HTERT RPE-1 (cell line): ENCODE measurements around the gene MON2.
"Not testable (repeated sequence)": the region's sequence is repeated elsewhere in the genome, so short reads cannot be mapped to it uniquely, and the experiment has no call there.

ENCODE experiments used
- in situ Hi-C: fragments of 300-500 bp; cut with MboI; formaldehyde crosslinking; loops from 4 replicates; pipeline ENCODE4 v1.14.3; 2020; ENCODE audit warnings: low sequenced_read_pairs

MON2 gene

DNA sequence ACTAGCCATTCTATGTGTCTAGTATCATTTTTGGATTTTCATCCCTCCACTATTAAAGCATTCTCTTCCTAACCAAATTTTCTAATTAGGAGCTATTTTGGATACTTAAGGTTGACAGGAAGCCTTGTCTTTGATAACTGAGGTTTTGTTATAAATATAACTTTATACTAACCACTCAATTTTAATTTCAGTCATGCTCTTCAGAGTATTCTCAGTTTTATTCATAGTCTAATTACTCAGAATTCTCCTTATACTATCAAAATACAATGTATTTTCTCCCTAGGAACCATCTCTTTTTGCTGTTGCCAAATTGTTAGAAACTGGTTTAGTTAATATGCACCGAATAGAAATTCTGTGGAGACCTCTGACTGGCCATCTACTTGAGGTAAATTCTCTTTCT lies 76.2 kb downstream of the MON2 start:
- in situ Hi-C loops: no loop called here

DNA sequence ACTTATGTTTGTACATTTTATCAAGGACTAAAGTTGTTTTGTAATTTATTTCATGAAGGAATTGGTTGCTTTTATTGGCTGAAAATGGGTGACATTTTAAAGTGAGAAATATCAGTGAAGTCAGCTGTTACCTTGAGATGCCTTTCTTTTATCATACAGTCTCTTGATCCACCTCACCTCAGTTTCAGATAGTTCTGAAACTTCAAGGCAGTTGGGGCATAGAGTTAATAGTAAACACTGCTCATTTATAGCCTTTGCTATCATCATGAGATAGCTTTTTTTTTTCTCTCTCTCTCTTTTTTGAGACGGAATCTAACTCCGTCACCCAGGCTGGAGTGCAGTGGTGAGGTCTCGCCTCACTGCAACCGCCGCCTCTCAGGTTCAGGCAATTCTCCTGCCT lies 76.7 kb downstream of the MON2 start:
- in situ Hi-C loops: no loop called here

DNA sequence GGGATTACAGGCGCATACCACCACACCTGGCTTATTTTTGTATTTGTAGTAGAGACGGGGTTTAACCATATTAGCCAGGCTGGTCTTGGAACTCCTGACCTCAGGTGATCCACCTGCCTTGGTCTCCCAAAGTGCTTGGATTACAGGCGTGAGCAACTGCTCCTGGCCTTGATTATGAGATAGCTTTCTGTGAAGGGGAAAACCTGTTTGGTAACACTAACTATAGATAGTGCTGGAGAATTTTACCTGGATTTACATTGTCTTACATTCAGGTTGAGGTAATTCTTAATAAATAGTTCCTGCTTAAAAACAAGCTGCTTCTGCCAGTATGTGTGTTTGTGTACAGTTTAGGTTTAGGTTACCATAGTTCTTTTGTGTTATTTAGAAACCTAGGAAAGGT lies 77.1 kb downstream of the MON2 start:
- in situ Hi-C loops: no loop called here

DNA sequence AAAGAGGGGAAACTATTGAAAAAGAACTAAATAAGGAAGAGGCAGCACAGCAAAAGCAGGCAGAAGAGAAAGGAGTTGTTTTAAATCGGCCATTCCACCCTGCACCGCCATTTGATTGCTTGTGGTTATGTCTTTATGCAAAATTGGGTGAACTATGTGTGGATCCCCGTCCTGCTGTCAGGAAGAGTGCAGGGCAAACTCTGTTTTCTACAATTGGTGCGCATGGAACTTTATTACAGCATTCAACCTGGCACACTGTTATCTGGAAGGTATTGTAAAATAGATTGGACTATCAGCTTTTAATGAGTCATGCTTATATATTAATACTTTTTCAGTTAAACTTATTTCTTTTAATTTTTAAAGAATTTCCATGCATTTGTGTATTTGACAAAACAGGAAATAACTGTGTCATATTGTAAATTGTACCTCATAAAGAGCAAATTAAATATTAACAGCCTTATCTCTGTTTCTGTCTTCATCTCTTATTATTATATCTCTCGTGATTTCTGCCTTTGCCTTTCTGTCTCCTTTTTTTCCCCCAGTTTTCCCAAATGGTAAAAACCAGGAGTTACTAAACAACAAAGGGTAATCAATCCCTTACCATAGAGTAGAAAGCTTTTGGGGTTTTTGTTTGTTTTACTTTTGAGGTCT lies 86.4 kb downstream of the MON2 start:
- in situ Hi-C loops: no loop called here

DNA sequence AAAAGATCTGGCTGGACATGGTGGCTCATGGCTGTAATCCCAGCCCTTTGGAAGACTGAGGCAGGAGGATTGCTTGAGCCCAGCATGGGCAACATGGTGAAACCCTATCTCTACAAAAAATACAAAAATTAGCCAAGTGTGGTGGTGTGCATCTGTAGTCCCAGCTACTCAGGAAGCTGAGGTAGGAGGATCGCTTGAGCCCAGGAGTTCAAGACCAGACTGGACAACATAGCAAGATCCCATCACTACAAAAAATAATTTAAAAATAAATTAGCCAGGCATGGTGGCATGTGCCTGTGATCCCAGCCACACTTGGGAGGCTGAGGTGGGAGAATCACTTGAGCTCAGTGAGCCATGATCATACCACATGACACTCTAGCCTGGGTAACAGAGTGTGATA lies 92.7 kb downstream of the MON2 start:
- in situ Hi-C loops: not testable (repeated sequence)

DNA sequence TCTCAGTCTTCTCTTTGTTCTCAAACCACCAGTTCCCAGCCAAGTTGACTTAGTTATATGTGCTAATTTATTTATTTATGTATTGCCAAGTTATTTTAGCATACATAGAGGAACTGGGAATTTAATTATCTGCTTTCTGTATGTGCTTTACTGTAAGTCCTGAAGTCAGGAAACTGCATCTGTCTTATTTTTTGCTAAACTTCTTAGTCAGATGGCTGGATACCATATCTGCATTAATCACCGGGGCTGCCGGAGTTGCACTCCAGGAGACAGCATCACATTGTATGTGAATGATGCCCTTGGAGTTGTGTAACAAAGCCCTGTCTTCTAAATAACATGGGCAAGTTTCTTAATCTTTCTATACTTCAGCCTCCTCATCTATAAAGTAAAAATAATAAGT lies 96.2 kb downstream of the MON2 start:
- in situ Hi-C loops: no loop called here

DNA sequence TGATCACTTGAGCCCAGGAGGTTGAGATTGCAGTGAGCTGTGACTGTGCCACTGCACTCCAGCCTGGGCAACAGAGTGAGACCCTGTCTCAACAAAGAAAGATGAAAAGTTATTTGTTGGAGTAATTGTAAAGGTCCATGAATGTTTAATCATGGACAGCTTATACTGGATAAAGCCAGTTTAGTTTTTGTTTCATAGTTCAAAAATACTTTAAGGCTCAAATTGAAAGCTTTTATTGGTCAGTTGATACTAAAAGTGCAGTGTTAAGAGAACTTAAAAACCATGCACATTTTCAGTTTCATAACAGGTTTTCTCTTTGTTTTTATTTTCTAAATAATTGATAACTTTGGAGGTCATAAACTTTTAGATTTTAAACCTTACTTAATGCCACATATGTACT lies 108.4 kb downstream of the MON2 start:
- in situ Hi-C loops: loop anchor here (25.0 kb wide), 1 partner anchor 212 kb away; no protein-coding TSS in a partner anchor

DNA sequence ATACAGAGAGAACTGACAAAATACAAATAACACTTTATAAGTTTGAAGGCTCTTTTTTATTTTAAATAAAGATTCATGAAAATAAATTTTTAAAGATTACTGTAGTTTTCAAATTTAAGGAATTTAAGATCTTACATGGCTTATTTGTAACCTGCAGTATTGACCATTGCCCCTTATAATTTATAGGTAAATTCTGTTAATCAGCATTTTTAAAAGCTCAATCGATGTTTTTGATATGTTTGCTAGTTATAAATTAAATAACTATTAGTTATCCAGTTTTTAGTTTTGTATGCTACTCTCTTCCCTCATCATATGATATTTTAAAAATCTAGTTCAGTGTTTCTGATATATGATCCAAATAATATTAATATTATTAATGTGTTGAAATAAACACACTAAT lies 109.9 kb downstream of the MON2 start:
- in situ Hi-C loops: loop anchor here (25.0 kb wide), 1 partner anchor 211 kb away; no protein-coding TSS in a partner anchor

DNA sequence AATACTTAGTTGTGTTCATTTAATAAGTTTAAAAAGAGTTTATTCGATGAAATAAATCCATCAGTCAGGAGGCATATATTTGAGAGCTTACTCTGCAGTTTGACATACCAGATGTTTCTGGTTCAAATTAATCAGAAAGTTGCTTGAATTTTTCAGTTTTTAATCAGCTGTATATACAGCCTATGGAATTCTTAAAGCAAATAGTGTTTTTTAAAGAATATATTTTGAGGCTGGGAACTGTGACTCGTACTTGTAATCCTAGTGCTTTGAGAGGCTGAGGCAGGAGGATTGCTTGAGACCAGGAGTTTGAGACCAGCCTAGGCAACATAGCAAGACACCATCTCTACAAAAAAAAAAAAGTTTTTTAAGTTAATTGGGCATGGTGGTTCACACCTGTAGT lies 112.1 kb downstream of the MON2 start:
- in situ Hi-C loops: loop anchor here (25.0 kb wide), 1 partner anchor 209 kb away; no protein-coding TSS in a partner anchor

DNA sequence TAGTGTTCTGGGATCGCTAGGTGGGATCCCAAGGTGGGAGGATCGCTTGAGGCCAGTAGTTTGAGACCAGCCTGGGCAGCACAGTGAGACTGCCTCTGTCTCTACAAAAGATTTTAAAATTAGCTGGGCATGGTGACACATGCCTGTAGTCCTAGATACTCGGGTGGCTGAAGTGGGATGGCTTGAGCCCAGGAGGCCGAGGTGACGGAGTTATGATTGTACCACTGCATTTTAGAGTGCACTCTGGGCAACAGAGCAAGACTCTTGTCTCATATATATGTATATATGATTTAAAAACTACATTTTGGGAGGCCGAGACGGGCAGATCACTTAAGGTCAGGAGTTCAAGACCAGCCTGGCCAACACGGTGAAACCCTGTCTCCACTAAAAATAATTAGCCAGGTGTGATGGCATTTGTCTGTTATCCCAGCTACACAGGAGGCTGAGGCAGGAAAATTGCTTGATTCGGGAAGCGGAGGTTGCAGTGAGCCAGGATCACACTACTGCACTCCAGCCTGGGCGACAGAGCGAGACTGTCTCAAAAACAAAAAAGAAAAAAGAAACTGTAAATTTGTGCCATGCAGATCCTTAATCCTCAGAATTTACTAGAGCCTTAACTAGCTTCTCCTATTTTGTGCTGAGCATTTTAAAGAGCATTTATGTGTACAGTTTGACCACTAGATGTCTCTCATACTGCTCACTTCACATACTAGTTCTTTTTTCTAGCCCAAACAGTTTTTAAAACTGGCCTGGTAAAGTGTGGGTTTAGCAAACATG lies 114.8 kb downstream of the MON2 start:
- in situ Hi-C loops: loop anchor here (25.0 kb wide), 1 partner anchor 206 kb away; no protein-coding TSS in a partner anchor

DNA sequence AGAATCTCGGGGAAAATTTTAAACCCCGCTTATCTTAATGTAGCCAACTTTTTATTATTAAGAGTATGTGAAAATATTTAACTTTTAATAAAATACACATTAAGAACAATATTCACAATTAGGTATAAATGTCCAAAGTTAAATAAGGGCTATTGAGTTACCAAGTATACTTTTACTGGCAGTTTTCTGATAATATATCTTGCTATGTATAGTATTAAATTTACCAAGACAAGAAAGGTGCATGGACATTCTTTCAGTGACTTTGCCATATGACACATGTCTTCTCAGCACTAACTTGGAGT lies 115.4 kb downstream of the MON2 start:
- in situ Hi-C loops: loop anchor here (25.0 kb wide), 1 partner anchor 205 kb away; no protein-coding TSS in a partner anchor

DNA sequence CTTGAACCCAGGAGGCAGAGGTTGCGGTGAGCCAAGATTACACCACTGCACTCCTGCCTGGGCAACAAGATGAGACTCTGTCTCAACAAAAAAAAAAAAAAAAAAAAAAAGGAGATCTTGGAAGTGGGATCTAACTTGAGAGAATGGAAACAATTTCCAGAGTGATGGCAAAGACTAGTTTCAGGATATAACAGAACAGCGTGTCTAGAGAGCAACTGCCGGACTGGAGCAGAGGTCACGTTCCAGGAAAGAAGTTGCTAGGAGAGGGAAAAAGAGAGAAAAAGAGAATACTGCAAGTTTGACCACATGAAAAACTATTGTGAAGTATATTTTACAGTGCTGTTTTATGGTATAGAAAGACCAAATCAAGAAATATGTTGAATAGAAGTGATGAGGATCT lies 118.0 kb downstream of the MON2 start:
- in situ Hi-C loops: loop anchor here (25.0 kb wide), 1 partner anchor 203 kb away; no protein-coding TSS in a partner anchor

DNA sequence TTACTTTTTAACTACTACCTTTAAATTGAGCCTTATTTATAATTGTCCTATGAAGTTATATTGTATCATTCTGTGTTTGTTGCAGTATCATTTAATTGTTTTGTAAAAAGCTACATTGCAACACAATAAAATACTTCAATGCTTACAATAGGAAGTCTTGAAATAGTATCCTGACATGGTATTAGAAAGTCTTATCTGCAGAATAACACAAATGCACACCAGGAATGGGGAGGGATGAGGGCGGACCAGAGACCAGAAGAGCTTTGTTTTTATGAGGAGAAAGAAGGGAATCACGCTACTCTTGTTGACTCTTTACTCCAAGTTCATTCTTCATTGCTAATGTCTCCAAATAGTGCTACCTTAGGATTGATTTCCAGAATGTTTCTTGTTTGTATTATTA lies 120.2 kb downstream of the MON2 start:
- in situ Hi-C loops: loop anchor here (25.0 kb wide), 1 partner anchor 200 kb away; no protein-coding TSS in a partner anchor

DNA sequence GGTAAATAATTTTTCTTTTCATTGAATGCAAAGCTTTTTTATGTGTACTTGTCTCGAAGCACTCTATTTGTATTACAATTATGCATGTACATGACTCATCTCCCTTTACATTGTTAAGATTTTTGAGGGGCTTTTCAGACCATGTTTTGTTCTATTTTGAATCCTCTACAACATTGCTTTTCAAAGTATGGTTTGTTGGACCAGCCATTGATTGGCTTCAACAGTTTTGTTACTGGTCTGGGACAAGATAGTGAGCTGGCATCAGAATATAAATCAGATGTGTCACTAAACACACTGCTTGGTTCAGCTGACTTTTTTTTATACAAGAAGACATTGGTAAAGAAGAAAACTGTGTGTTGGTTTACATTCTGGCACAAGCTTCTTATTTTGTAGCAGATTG lies 122.3 kb downstream of the MON2 start:
- in situ Hi-C loops: loop anchor here (25.0 kb wide), 1 partner anchor 198 kb away; no protein-coding TSS in a partner anchor

DNA sequence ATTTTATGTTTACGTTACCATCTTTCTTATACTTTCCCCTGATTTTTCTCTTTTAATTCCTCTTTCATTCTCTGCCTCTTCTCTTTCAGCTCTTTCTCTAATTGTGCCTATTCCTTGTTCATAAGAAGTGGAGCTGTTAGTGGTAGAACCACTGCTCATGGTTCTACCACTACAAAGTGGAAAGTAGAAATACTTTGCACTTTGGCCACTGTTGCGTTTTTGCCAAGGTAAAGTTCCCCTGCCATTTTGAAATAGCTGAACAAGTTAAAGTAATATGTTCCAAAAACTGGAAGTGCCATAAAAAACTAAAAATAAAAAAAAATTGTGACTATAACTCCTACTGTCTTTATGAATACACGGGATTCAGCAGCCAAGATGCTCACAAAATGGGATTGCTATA lies 130.6 kb downstream of the MON2 start:
- in situ Hi-C loops: loop anchor here (25.0 kb wide), 1 partner anchor 190 kb away; no protein-coding TSS in a partner anchor

DNA sequence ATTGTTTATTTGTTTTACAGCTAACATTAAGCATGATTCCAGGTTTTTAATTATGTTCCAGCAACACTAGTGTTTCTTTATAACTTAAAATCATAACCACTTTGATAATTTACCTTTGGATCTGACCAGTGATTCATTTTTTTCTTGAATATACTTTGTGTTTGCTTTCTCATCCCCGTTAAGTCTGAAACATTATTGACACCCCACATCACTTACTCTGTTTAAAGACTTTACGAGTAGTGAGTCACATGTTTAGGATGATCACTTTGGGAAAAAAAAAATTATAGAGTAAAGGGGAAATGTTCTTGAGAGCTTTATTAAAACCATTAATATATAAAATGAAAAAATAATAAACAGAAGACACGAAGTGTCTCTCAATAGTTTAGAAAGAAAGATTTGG lies 132.2 kb downstream of the MON2 start:
- in situ Hi-C loops: loop anchor here (25.0 kb wide), 1 partner anchor 188 kb away; no protein-coding TSS in a partner anchor

DNA sequence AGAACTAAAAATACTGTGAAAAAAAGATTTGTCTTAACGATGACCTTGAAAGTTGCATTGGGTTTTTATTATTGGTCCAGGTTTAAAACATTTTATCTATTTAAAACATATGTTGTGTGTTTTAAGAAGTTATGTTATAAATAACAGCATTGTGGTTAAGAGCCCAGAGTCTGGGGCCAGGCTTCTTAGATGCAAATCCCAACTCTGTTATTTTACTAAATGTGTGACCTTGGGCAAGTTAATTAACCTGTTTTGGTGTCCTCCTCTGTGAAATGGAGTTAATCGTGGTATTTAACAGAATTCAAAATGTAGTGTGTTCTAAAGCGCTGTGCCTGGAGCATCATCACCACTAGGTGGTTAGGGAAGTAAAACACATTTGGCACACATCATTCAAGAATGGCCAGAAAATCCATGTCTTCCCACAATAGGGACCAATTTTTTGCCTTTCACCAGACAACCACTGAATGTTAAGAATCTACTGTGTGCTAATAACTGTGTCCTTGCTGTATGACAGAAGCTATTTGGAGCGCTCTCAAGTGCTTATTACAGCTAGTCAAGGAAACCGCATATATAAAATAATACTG lies 133.3 kb downstream of the MON2 start:
- in situ Hi-C loops: loop anchor here (25.0 kb wide), 1 partner anchor 187 kb away; no protein-coding TSS in a partner anchor

DNA sequence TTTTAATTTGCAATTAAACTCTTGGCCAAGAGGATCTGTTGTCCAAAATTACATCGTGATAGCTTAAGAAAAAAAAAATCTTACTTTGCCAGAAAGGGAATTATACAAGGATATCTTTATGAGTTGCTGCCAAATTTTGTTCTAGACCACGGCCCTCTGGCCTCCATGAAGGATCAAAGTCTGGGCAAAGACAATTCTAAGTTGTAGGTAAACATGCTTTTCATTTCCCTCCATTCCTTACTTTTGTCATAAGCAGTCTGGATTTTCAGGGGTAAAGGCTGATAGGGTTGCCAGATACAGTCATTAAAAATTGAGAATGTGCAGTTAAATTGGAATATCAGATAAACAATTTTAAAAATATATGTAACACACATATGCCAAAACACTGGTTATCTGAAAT lies 135.1 kb downstream of the MON2 start:
- in situ Hi-C loops: no loop called here

DNA sequence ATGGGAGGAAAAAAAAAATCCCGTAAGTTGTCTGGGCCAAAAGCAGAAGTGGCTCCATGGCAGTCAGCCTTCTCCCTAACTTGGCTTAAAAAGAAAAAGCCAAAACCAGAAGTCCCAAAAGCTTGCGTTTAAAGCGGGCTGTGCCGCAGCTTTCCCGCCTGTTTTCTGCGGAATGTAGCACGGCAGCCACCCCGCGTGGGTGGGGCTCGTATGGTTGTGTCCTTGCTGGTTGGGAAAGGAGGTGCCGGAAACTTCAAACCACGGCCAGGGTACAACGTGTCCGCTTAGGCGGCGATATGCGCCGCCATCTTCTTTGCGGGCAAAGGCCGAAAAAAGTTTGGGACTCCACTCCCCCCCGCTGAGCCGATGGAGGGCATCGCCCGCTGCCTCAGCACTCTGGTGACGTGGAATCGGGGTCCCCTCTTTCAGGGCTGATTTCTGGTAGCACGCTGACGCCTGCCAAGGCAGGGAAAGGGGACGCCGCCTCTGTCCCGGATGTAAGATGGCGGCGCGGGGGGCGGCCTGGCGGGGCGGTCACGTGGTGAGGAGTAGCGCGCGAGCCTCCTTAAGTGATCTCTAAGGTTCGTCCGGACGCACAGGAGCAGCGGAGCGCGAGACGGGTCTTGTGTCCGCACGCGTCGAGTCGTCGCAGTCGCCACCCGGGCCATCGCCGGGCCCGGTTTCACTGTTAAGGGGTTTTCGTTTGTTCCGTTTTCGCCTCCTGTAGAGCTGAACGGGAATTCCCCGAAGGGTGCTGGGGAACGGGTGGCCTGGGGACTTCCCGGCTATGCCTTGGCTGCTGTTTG lies 135.8 kb downstream of the MON2 start:
- in situ Hi-C loops: no loop called here

DNA sequence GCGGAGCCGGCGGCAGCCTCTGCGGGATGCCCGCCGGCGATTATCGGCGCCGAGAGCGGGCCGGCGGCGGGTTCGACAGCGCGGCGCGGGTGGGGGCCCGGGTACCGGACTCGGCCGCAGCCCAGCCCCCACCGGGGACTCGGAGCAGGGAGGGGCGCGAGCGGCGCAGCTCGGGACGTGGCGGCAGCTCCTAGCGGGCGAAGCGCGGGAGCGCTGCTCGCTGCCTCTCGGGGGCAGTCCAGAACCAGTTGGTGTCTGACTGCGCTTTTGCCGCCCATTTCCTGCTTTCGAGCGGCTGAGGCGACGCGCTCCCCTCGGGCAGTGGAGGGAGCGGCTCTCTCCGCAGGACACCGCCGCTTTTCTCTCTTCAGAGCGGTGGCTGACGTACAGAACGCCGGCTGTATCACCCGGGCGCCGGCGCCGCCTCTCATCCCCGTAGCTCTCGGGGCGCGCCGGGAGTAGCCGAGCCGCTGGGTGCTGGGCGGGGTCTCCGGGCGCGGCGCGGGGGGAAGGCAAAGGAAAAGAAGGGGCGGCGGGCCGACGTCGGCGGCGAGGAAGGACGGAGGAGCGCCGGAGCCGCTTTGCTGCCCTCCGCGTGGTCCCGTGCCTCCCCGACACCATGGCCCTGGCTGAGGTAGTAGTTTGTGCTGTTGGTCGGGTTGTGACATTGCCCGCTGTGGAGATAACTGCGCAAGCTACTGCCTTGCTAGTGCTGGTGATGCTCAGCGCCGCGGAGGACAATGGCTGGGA lies 136.6 kb downstream of the MON2 start:
- in situ Hi-C loops: no loop called here
